DND-41 (cell line): ENCODE results near the gene EPB41L3.

Experiments
- ATAC-seq: fragments of 200-7000 bp; cut with Tn5 transposase; 3 replicates; pipeline ENCODE4 v1.9.1; 2021; ENCODE audit warnings: low read depth; ENCODE audit not compliant: insufficient read depth
- DNase-seq: peaks from one replicate; pipeline ENCODE4 v3.0.0-alpha.2; 2020
- H2AFZ ChIP-seq: 2 replicates; pipeline ENCODE4 v1.6.0; 2012; ENCODE audit warnings: low read depth, low read length
- H3K27ac ChIP-seq: 2 replicates; pipeline ENCODE4 v1.5.1; 2012; ENCODE audit warnings: low read length, inconsistent platforms
- H3K27me3 ChIP-seq: fragments of 200-600 bp; sonication (generic); 2 replicates; pipeline ENCODE4 v1.6.0; 2012; ENCODE audit warnings: low read length, mild to moderate bottlenecking, inconsistent platforms; ENCODE audit not compliant: insufficient read depth, poor library complexity
- H3K36me3 ChIP-seq: 2 replicates; pipeline ENCODE4 v1.5.1; 2012; ENCODE audit warnings: low read length, inconsistent platforms; ENCODE audit not compliant: insufficient read depth
- H3K4me1 ChIP-seq: 2 replicates; pipeline ENCODE4 v1.5.1; 2012; ENCODE audit warnings: mild to moderate bottlenecking, low read length; ENCODE audit not compliant: insufficient read depth
- H3K4me2 ChIP-seq: 2 replicates; pipeline ENCODE4 v1.6.0; 2012; ENCODE audit warnings: mild to moderate bottlenecking, moderate library complexity, low read length, inconsistent platforms; ENCODE audit not compliant: insufficient read depth
- H3K4me3 ChIP-seq, 2 experiments: fragments of 200-600 bp in 1 of 2; shearing (Covaris generic) in 1 of 2; 2 replicates each; pipeline ENCODE4 v1.5.1; 2012 to 2016; ENCODE audit warnings: inconsistent platforms in 2 of 2, low read length in 2 of 2, mild to moderate bottlenecking in 2 of 2, low read depth in 1 of 2, moderate library complexity in 1 of 2
- H3K79me2 ChIP-seq: 2 replicates; pipeline ENCODE4 v1.6.0; 2012; ENCODE audit warnings: low read length, inconsistent platforms; ENCODE audit not compliant: insufficient read depth
- H3K9ac ChIP-seq: 2 replicates; pipeline ENCODE4 v1.6.0; 2012; ENCODE audit warnings: low read depth, mild to moderate bottlenecking, inconsistent platforms, low read length, moderate library complexity
- H3K9me3 ChIP-seq: 2 replicates; pipeline ENCODE4 v1.5.1; 2012; ENCODE audit warnings: low read length, moderate library complexity, mild to moderate bottlenecking, inconsistent platforms; ENCODE audit not compliant: insufficient read depth, severe bottlenecking
- H4K20me1 ChIP-seq: 2 replicates; pipeline ENCODE4 v1.6.0; 2012; ENCODE audit warnings: low read length; ENCODE audit not compliant: insufficient read depth
- EZH2 ChIP-seq: IDR thresholded peaks from 3 replicates; pipeline ENCODE4 v1.6.1; 2012; ENCODE audit warnings: borderline replicate concordance, low read depth, mild to moderate bottlenecking, moderate library complexity, low read length, inconsistent platforms; ENCODE audit not compliant: severe bottlenecking
- TF ChIP-seq, protein P1 (sequence below): IDR thresholded peaks from 2 replicates; pipeline ENCODE4 v1.5.1; 2012; ENCODE audit warnings: borderline replicate concordance, low read length, moderate library complexity, mild to moderate bottlenecking; ENCODE audit not compliant: poor library complexity, severe bottlenecking; ENCODE audit errors: extremely low read depth

The EPB41L3 gene

DNA sequence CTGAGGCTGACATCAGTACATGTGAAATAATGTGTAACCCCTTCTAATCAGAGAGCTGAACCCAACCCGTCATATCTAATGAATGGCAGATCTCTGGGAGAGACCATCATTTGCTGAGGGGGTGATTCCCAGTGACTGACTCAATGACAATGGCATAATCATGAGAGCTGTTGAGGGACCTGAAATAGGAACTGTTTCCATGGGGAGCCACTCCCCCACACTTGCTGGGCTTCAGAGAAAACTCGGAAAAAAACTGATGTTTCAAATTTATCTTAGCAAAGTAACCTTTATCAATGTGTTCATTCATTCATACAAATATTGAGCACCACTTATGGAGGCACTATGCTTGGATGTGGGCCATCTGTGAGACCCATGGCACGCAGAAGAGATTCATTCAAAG lies 154.9 kb downstream of the EPB41L3 start:
- no peaks in the 10 kb centered on the region for H4K20me1 ChIP-seq
- ATAC-seq (no peak), DNase-seq (no peak)
- no peak overlapping the region for H3K4me2 ChIP-seq
- no peaks in the 10 kb centered on the region for H3K27me3 ChIP-seq
- H3K79me2 ChIP-seq, result no peaks in the 10 kb centered on the region
- no peak for TF ChIP-seq EZH2
- TF ChIP-seq, protein P1, sequence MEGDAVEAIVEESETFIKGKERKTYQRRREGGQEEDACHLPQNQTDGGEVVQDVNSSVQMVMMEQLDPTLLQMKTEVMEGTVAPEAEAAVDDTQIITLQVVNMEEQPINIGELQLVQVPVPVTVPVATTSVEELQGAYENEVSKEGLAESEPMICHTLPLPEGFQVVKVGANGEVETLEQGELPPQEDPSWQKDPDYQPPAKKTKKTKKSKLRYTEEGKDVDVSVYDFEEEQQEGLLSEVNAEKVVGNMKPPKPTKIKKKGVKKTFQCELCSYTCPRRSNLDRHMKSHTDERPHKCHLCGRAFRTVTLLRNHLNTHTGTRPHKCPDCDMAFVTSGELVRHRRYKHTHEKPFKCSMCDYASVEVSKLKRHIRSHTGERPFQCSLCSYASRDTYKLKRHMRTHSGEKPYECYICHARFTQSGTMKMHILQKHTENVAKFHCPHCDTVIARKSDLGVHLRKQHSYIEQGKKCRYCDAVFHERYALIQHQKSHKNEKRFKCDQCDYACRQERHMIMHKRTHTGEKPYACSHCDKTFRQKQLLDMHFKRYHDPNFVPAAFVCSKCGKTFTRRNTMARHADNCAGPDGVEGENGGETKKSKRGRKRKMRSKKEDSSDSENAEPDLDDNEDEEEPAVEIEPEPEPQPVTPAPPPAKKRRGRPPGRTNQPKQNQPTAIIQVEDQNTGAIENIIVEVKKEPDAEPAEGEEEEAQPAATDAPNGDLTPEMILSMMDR, result no peak
- no peak overlapping the region for H3K9ac ChIP-seq
- no peaks in the 10 kb centered on the region for H3K36me3 ChIP-seq
- no peak overlapping the region for H2AFZ ChIP-seq
- no peak overlapping the region for H3K4me3 ChIP-seq
- H3K4me1 ChIP-seq, result no peaks in the 10 kb centered on the region
- no peak overlapping the region for H3K27ac ChIP-seq
- H3K9me3 ChIP-seq, result no peaks in the 10 kb centered on the region

DNA sequence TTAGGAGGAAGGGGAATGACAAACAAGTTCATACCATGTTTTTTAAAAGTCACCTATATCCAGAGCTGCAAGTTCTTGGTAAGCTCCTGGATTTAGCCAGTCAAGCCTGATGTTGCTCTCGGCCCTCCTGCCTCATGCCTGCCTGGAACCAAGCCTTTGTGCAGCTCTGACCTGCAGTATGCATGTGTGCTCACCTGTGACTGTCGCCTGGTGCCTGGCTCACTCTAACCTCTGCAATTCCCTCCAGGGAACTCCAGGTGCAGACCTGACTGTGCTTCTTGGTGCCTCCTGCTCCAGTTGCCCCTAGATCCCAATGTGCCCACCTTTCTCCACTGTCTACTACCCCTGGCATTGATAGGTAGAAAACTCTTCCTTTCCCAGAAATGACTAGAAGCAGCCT lies 163.2 kb downstream of the EPB41L3 start:
- H3K36me3 ChIP-seq, result no peaks in the 10 kb centered on the region
- H3K9ac ChIP-seq, result no peak overlapping the region
- H3K4me3 ChIP-seq, result no peak overlapping the region
- no peaks in the 10 kb centered on the region for H3K4me1 ChIP-seq
- no peak overlapping the region for H3K27ac ChIP-seq
- no peaks in the 10 kb centered on the region for H3K79me2 ChIP-seq
- DNase-seq (no peak), ATAC-seq (no peak)
- H4K20me1 ChIP-seq, result no peaks in the 10 kb centered on the region
- H3K9me3 ChIP-seq, result no peaks in the 10 kb centered on the region
- H2AFZ ChIP-seq, result no peak overlapping the region
- no peak overlapping the region for H3K4me2 ChIP-seq
- no peak for TF ChIP-seq EZH2
- TF ChIP-seq, protein P1, result no peak
- no peaks in the 10 kb centered on the region for H3K27me3 ChIP-seq

DNA sequence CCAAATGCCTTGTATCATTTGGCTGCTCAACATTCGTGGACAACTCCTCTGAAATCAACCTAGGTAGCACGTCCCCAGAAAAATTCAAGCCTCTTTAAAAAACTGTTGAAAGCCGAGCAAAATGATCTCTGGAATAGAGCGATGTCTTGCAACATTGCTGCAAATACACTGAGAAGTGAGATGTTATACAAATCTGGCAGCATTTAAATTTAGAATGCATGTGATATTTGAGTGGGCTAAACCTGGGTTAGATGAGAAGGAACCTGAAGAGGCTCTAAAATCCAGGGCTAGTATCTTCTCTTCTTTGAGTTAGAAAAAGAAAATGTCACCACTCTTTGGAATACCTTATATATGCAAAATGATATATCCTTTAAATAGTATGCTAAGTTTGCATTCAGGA lies 166.8 kb downstream of the EPB41L3 start:
- H3K9ac ChIP-seq, result no peak overlapping the region
- H3K27me3 ChIP-seq, result no peaks in the 10 kb centered on the region
- no peak for DNase-seq
- no peaks in the 10 kb centered on the region for H3K79me2 ChIP-seq
- no peak for TF ChIP-seq EZH2
- TF ChIP-seq, protein P1, result no peak
- no peaks in the 10 kb centered on the region for H3K36me3 ChIP-seq
- no peak for ATAC-seq
- no peak overlapping the region for H3K27ac ChIP-seq
- no peaks in the 10 kb centered on the region for H3K9me3 ChIP-seq
- no peak overlapping the region for H3K4me3 ChIP-seq
- H2AFZ ChIP-seq, result no peak overlapping the region
- H3K4me1 ChIP-seq, result no peaks in the 10 kb centered on the region
- no peaks in the 10 kb centered on the region for H4K20me1 ChIP-seq
- no peak overlapping the region for H3K4me2 ChIP-seq

DNA sequence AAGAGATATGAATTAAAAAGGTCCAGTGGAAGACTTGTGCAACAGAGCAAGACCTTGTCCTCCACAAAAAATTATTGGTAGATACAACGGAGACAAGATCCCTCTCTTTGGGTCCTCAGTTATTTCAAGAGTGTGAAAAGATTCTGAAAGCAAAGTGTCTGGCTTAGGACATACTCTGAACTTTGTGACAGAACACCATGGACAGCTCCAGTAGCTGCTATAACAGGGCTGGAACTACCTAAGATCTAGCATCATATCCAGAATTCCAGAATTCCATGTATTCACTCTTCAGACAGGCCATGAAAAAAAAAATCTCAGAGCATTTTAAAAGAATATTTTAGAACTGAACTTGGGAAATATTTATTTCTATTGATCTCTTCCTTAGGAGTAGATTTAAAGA lies 173.5 kb downstream of the EPB41L3 start:
- no peaks in the 10 kb centered on the region for H3K4me1 ChIP-seq
- no peaks in the 10 kb centered on the region for H3K9me3 ChIP-seq
- TF ChIP-seq EZH2, result no peak
- TF ChIP-seq, protein P1, result no peak
- no peak overlapping the region for H3K4me2 ChIP-seq
- H4K20me1 ChIP-seq, result no peaks in the 10 kb centered on the region
- H3K27me3 ChIP-seq, result no peaks in the 10 kb centered on the region
- no peak overlapping the region for H3K4me3 ChIP-seq
- H3K27ac ChIP-seq, result no peak overlapping the region
- ATAC-seq, result no peak
- H3K79me2 ChIP-seq, result no peaks in the 10 kb centered on the region
- no peaks in the 10 kb centered on the region for H3K36me3 ChIP-seq
- H3K9ac ChIP-seq, result no peak overlapping the region
- H2AFZ ChIP-seq, result no peak overlapping the region
- DNase-seq, result no peak
